ENCODE results near the gene SKI.

SKI gene

DNA sequence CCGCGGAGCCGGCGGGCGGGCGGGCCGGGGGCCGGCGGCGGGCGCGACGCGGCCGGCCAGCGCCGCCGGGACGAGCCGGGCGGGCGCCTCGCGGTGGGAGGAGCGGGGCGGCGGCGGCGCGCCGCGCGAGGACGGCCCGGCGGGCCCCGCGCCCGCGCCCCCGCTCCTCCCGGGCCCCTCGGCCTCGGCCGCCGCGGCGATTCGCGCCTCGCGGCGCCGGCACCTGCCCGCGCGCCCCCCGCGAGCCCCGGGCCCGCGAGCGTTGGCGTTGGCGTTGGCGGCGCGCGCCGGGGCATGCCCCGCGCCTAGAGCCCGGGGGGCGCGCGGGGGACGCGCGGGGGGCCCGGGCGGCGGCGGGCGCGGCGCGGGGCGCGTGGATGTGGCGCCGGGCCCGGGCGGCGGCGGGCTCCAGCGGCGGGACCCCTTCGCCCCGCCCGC lies at the start of gene SKI:
Gene SKI (plus strand): TSS at position 163 of the 438 bp plus-strand sequence. CDS start 448 bp downstream, outside the sequence.
- no peak for DNase-seq

DNA sequence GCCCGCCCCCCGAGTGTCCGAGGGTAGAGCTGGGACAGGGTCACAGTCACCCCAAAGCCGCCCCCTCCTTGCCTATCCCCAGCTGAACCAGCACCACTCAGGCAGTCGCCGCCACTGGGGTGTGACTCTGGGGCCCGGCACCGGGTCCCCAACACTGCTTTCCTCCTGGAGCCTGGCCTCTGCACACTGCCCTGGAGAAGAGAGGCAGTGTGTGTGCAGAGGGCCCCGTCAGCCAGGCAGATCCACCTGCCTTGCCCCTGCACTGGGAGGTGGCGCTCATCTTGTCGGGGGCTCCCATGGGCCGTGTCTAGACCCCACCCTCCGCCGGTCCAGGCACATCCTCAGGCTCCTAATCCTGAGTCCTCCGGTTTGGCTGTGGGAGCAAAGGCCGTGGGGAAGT lies 49.2 kb upstream of the SKI start:
- DNase-seq: no peak

DNA sequence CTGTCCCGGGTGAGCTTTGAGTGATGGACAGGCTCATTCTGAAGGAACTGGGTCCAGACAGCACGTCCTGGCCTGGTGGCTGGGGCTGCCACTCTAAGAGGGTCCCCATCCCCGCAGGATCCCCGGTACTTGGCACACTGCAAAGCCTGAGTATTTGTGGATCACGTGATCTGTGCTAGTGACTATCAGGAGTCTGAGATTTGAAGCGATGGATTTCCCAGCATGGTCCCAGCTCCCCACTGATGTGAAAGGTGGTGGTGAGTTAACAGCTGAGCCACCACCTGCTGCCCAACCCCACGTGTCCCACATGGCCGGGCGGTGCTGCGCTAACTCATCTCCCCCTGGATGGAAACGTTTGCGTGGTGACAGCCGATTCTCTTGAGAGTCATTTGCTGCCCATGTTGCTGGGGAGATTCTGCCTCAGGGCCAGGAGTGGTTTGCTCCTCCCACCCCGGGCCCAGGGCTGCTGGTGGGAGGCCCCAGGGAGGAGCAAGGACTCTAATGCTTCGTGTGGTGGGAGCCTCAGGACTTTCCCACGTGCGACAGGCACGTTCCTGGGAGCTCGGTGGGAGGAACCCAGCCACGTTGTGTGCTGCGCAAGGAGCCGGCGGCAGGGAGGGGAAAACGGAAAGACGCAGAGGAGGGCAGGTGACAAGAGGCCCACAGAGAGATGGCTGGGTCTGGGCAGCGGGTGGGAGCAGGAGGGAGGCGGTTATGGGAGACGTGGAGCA lies 48.7 kb upstream of the SKI start:
- DNase-seq: no peak

DNA sequence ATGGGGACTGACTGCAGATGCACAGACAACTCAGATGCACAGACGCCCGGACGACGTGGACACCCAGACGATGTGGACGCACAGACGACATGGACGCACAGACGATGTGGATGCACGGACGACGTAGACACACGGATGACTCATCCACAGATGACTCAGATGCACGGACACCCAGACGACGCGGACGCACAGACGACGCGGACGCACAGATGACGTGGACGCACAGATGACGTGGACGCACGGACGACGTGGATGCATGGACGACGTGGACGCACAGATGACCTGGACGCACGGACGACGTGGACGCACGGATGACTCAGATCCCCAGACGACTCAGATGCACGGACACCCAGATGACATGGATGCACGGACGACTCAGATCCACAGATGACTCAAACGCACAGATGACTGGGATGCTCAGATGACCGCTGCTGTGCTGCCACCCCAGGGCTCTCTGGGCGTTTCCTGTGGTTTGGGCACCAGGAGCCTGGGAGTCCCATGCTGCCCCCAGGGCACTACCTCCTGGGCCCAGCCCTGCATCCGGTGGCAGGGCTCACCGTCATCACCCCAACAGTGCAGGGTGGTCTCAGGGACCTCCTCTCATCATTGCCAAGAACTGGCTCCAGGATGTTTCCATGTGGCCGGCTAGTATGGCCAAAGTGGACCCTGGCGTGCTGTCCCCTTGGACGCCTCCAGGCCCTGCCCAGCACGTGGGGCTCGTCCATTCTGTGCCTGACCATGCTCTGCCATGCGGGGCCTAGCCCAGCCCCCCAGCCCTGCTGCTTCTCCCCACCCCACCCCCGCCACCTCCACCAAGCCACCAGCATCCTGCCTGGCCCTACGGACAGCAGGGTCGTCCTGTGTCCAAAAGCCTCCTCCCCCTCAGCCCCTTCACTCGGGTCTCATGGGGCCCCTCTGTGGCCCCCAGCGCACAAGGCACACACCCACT lies 47.5 kb upstream of the SKI start:
- DNase-seq: no peak

DNA sequence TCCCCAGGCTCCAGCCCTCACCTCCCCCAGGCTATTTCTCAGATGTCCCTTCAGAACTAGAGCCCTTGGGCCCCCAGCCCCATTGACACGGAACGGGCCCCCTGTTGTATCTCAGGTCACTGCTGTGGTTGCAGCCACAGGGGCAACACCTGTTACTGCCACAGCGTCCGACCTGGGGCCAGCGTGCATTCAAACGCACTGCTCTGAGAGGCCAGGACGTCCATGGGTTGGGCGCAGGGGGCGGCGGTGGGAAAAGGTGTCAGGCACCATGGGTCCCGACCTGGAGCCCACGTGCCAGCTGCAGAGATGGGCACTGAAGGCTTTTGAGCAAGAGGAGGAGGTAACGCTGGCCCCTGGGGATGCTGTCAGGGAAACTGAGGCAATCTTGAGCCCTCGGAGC lies 46.8 kb upstream of the SKI start:
- no peak for DNase-seq

DNA sequence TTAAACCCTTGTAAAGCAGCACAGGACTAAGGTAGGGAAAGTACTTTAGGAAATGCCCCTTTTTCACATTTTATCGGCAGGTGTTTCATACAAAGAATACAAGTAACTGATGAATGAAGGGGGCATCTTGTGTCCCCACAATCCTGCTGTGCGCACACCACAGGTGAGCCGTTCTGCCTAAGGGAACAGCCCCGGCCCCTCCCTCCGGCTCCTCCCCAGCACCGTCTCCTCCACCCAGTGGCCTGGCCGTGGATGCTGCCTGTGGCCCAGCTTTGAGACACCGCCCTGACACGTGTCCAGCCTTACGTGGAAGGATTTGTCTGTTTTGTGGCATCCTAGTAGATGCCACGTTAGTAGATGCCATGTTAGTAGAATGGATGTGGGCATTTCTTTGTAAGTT lies 46.4 kb upstream of the SKI start:
- DNase-seq: no peak

DNA sequence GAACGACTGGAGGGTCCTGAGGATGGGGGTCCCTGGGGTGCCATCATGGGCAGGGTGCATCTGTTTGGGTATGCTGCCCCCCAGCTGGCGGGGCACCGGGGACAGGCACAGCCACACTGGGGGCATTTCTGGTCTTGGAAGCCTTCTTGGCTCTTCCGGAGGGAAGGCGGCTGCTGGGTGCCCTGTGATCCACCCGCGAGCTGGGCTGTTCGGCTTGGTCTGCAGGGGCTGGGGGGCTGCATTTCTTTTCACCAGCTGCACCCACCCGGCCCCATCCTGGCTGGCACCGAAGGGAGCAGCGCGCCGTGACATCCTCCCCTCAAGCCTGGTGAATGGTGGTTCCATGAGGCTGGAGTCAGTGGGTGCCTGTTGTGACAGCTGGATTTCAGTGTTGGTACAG lies 45.7 kb upstream of the SKI start:
- DNase-seq: no peak

DNA sequence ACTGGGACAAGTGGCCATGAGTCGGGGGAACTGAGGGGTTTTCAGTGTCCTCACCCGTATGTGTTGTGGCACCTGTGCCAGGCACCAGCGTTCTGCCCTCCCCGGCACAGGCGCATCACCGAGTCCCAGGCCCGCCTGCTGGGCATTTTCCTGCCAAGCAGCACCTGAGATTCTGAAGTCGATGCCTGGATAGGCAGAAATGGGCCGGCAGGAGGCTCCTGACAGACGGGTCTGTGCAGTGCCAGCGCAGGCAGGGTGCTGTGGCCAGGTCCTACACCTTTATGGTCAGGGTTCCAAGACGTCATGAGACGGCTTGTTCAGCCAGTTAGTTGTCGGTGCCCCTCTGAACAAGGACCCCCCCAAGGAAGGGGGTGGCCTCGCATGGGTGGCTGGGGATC lies 44.2 kb upstream of the SKI start:
- no peak for DNase-seq

DNA sequence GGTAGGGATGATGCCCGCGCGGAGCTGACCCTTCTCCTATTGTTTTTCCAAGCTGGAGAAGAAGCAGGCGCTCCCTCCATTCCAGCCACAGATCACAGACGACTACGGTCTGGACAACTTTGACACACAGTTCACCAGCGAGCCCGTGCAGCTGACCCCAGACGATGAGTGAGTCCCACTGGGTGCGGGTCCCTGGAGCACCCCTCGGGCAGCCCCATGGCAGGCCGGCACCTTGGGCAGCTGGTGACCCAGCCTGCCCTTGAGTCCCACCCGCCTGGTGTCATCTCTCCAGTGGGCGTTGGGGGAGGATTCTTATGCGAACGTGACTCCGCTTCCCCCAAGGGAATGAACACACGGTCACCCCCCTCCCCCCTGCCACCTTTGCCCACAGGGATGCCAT lies 43.6 kb upstream of the SKI start:
- DNase-seq: no peak

DNA sequence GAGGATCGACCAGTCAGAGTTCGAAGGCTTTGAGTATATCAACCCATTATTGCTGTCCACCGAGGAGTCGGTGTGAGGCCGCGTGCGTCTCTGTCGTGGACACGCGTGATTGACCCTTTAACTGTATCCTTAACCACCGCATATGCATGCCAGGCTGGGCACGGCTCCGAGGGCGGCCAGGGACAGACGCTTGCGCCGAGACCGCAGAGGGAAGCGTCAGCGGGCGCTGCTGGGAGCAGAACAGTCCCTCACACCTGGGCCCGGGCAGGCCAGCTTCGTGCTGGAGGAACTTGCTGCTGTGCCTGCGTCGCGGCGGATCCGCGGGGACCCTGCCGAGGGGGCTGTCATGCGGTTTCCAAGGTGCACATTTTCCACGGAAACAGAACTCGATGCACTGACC lies 43.2 kb upstream of the SKI start:
- DNase-seq: no peak

DNA sequence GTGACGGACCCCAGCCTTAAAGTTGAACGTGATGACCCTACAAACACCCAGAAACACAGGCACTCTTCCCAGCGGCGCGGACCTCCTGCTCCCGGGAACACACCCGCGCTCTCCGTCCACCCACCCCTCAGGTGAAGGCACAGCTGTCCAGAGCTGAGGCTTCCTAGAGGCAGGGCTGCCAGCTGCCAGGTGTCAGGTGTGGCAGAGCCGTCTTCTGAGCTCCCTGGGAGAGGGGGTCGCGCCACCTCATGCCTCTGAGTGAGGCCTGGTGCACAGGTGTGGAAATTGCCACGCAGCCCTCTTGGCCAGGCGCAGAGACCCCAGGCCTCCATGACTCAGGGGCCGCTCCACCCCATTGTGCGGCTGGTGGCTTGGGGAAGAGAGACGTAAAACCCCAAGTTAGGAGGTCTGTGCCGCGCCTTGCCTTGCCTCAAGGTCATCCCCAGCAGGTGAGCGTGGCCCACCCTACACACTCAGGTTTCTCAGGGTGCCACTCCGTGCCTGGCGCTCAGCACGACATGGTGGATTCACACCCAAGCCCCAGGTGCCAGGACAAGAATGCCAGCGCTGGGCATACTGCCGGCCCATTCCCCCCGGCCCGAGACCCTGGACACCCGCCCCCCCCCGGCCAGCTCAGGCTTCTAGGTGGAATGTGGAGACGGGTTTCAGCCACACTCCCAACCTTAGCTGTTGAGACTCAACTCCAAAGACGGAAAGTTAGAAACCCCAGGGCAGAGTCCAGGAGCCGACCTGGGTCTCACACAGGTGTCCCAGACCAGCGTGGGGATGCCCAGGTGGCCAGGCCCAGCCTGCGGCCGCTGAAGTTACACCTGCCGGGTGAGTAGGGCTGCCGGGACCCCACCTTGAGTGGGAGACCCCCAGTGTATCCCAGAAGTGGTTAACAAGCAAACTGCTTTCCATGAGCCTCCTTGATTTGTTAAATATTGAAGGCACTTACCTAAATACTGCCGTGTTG lies 42.0 kb upstream of the SKI start:
- DNase-seq: no peak

DNA sequence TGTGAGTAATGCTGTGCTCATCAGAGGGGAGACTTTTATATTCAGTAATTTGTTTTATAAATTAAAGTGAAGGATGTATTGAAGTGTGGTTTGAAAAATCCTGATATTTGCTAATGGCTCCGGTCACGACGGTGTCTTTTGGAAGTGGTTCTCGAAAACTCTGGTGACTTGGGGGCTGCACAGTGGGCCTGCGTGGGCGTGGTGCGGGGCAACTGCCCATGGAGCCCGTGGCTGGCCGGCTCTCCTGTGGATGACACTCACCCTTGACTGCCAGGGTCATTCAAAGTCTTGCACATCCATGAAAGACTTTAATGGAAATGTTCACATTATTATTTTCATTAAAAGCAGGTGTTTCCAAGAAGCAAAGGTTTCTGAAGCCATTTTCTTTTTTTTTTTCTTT lies 41.2 kb upstream of the SKI start:
- no peak for DNase-seq

DNA sequence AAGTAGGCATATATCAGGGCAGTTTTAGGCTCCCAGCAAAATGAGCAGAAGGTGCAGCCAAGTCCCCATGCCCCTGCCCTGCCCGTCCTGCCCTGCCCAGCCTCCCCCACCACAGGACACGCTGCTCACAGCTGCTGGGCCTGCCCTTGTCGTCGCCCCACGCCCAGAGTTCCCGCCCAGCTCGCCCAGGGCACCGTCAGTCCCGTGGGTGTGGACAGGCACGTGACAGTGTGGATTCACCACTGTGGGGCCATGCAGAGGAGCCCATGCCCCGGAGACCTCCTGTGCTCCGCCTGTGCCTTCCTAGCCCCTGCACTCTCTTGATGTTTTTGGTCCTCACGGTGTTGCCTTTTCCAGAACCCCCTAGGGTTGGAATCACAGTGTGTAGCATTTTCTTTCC lies 40.5 kb upstream of the SKI start:
- no peak for DNase-seq

DNA sequence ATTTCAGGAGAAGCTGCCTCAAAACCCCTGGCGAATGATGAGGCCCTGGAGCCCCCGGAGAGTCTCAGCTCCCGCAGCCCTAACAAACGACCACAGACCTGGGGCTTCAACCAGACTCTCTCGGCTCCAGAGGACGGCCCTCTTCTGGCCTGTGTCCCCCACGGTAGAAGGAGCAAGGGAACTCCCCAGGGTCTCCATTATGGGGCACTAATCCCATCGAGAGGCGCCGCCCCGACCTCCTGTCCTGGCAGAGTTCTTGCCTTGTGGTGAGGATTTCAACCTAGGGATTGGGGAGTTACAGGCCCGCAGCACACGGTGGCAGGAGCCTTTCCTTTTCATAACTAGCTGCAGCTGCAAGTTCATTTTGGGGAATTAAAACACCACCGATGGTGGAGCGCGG lies 39.8 kb upstream of the SKI start:
- DNase-seq: no peak

DNA sequence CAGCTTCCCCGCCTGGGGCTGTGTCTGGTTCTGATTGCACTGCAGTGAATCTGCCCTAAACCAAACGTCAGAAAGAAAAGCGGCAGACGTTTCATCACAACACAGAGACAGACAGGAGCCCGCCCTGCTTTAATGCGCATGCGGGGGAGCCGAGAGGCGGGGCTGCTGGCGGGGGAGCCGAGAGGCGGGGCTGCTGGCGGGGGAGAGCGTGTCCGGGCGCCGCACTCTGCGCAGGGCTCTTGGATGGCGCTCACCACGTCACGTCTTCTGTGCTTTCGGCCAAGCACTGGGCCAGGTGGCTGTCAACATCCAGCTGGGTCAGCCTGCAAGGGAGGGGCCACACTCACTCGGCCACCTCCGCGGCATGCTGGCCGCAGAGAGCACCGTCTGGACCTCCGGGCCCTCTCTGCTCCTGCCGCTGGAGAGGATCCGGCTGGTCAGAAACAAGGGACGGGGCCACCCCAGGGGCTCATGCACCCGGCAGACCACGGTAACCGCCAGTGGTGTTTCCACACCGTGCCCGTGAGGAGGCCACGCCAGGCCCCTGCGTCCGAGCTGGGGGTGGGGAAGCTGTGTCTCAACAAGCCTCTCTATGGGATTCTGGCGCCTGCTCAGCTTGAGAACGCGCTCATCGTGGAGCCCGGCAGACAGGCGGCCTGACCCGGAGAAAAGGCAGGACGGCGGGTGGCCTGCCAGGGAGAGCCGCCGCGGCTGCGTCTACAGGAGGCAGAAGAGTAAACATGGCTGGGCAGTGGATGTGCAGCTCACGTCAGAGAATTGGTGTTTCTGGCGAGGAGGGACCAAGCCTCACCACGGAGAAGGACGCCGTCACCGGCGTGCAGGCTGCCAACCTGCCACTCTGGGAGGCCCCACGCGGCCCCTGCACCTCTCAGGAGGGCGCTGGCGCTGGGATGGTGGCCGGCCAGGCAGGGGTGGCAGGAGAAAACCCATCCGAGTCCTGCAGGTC lies 38.4 kb upstream of the SKI start:
- DNase-seq: peak; percentile 95

DNA sequence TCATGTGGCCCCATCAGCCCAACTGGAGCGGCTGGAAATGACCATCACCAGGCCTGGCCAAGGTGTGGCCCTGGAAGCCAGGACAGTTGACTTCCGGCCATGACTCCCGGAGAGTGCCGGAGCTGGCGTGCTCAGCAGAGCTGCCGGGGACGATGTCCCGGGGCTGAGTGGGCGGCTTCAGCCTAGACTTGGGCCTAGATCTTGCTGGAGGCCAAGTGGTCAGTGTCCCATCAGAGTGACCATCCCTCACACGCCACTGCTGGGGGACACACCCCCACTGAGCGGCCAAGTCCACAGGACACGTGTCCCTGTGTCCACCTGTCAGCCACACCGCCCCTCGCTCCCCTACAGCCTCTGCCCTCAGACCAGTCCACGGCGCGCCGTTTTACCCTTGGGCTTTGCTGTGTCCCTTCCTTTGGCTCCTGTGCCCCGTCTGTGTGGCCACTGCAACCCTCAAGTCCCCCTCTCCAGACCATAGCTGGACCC lies 37.6 kb upstream of the SKI start:
- no peak for DNase-seq

DNA sequence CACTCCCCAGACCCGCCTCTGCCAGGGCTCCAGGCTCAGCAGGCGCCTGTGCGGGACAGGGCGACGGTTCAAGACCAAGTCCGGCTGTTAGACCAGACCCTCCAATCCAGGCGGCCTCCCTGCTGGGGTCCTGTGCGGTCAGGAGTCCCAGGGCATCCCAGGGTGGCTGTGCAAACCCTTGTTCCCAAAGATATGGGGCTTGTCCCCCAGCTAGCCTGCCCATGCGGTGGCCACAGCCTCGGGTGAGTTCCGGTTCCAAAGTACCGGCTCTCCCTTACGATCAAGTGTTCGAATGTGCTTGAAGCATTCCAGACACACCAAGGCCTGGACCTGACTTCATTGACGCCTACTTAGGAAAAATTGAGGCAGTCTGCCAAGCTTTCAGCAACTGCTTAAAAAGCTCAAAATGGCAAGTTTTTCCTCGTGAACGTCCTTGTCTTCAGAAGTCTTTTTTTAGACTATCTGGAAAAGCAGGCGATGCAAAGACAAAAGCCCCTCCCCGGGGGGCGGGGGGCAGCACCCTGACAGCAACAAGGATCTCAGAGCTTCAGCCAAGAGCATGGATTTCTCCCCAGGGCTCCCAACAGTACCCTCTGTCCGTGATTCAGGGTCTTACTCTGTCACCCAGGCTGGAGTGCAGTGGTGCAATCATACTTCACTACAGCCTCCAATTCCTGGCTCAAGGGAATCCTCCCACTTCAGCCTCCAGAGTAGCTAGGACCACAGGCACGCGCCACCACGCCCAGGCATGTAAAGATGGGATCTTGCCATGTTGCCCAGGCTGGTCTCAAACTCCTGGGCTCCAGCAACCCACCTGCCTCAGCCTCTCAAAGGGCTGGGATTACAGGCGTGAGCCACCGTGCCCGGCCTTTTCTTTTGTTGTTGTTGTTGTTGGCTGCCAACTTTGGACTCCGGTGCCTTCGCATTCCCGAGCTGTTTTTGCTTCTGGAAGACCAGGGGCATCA lies 35.8 kb upstream of the SKI start:
- DNase-seq: no peak

DNA sequence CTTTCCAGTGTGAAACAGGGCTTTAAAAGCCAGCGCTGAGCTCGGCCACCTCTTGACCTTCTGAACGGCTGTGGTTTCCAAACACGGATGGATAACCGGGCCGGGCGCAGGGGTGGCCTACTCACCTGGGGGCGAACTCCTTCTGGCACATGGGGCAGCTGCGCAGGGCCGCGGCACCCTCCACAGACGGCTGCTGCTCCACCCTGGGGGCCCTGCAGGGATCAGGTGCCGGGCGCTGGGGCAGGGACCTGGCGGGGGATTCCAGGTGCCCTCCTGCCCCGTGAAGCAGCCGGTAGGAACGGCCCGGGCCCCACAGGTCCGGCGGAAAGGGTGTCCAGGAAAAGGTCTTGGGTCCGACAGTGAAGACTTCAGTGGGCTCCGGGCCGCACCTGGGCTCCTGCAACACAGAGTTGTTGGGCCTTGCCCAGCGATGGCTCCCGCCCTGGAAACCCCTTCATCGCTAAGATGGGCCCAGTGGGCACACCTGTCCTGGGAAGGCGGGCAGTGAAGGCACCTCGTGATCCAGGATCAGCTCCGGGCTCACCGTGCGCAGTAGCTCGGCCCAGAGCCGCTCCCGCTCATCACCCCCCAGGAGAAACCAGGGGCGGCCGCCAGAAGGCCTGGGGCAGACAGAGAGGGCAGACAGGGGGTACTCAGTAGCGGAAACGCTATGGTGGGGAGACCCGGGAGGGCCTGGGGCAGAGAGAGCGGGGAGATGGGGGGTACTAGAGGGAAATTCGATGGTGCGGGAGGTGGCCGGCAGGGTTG lies 34.4 kb upstream of the SKI start:
- DNase-seq: no peak

DNA sequence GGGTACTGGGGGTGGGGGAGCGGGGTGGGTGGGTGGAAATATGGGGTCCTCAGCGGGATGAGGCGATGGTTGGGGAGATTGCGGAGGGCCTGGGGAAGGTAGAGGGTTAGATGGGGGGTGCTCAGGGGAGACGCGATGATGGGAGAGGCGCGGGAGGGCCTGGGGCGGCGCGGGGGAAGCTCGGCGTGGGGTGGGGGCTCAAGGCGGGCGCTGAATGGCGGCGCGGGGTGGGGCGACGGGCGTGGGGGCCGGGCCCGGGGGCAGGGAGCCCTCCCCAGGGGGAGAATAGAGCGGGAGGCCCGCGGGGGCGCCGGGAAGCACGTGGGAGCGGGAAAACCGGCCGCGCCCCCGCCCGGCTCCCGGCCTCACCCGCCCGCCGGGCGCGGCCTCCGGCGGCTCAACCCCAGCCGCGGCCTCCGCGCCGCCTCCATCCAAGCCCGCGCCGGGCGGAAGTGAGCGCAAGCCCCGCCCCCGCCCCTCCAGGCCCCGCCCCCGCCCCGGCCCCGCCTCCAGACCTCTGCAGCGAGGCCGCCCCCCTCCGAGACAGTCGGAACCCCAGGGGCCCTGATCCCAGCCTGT lies 33.7 kb upstream of the SKI start, which contains the start of gene FAAP20:
Gene FAAP20 (minus strand): TSS at position 454 of the 579 bp plus-strand sequence. CDS start 23 bp downstream, at position 431.
- DNase-seq: no peak
